Activated T-helper 9 cell treated with anti-CD3 and anti-CD28 coated beads, Interleukin-2, amount 50 U/mL, for 16 hours (primary cell): ENCODE results near the gene PPP1R12B.

Experiments used
- DNase-seq: peaks from one replicate; pipeline ENCODE4 v3.0.0-alpha.2; 2020; ENCODE audit warnings: low read depth

The PPP1R12B gene

GRCh38 chr1:202348509-202349205 lies at the start of gene PPP1R12B:
TSS of gene PPP1R12B (plus strand) at chr1:202348699. CDS start at chr1:202348852, 153 bp downstream.
- peak; percentile 94 for DNase-seq

- no peak for DNase-seq
These were observed 46.3 kb upstream of the PPP1R12B start for GRCh38 chr1:202302166-202302565.

- no peak for DNase-seq
These were observed 44.1 kb upstream of the PPP1R12B start for GRCh38 chr1:202304375-202304774.

- no peak for DNase-seq
These were observed 43.3 kb upstream of the PPP1R12B start for GRCh38 chr1:202305168-202305567.

- no peak for DNase-seq
These were observed 41.8 kb upstream of the PPP1R12B start for GRCh38 chr1:202306535-202307345.

GRCh38 chr1:202310071-202310725 lies 38.3 kb upstream of the PPP1R12B start:
- no peak for DNase-seq

- DNase-seq = no peak
These were observed 37.8 kb upstream of the PPP1R12B start for GRCh38 chr1:202310746-202311145.

- DNase-seq = no peak
These were observed 36.4 kb upstream of the PPP1R12B start for GRCh38 chr1:202311875-202312635.

- peak; percentile 48 for DNase-seq
These were observed 32.8 kb upstream of the PPP1R12B start for GRCh38 chr1:202315576-202316168.

- DNase-seq = no peak
These were observed 32.3 kb upstream of the PPP1R12B start for GRCh38 chr1:202316186-202316585.

- no peak for DNase-seq
These were observed 30.3 kb upstream of the PPP1R12B start for GRCh38 chr1:202317941-202318925.

- no peak for DNase-seq
These were observed 29.0 kb upstream of the PPP1R12B start for GRCh38 chr1:202319381-202320080.

- DNase-seq = no peak
These were observed 28.5 kb upstream of the PPP1R12B start for GRCh38 chr1:202320081-202320405.

- no peak for DNase-seq
These were observed 24.8 kb upstream of the PPP1R12B start for GRCh38 chr1:202323731-202324130.

- DNase-seq = no peak
These were observed 23.9 kb upstream of the PPP1R12B start for GRCh38 chr1:202324646-202325045.

- no peak for DNase-seq
These were observed 18.6 kb upstream of the PPP1R12B start for GRCh38 chr1:202329891-202330290.

- DNase-seq = no peak
These were observed 14.6 kb upstream of the PPP1R12B start for GRCh38 chr1:202333861-202334260.

- no peak for DNase-seq
These were observed 4.7 kb upstream of the PPP1R12B start for GRCh38 chr1:202343652-202344349.

- no peak for DNase-seq
These were observed 442 bp upstream of the PPP1R12B start for GRCh38 chr1:202348005-202348508.
